ENCODE data around the gene P2RX5.

The P2RX5 gene

DNA sequence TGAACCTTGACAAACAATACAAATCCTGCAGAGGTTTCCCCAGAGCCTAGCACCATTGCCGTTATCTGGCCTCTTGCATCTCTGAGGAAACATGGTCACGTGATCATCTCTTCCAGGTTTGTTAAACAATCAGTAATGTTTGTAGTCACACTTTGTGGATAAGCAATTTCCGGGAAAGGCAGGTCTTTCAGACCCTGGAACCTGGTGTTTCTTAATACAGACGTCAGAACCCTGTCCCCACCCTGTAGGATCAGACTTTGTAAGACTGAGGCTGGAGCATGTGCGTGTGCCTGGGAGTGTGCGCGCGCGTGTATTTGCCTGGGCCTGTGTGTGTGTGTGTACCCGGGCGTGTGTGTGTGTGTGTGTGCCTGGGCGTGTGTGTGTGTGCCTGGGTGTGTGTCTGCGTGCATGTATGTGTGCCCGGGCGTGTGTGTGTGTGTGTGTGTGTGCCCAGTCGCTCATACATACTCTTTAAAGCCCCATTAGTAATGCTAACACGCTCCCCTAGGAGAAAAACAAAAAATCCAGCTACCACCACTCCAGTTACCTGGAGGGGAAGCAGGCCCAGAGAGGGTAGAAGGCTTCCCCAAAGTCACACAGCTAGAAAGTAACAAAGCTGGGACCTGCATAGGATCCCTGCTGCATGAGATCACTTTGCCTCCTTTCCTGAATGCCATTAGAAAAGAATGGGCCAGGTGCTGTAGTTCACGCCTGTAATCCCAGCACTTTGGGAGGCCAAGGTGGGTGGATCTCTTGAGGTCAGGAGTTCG lies 54.1 kb downstream of the P2RX5 start:
- no peak overlapping the region for H3K27ac ChIP-seq (ENCODE audit: low read depth, low read length)
- H3F3A ChIP-seq (ENCODE audit: insufficient read depth): 0 out of 2 replicates have a peak, but pooled peaks cover 4% of the 10 kb centered on the region
- H3K9ac ChIP-seq (ENCODE audit: low read length): no peak overlapping the region
- H3K27me3 ChIP-seq (ENCODE audit: low read length): no peaks in the 10 kb centered on the region
- H3K9me3 ChIP-seq (ENCODE audit: insufficient read depth, low read length): no peaks in the 10 kb centered on the region
- H3K79me2 ChIP-seq (ENCODE audit: insufficient read depth, low read length): no peaks in the 10 kb centered on the region
- H4K20me1 ChIP-seq (ENCODE audit: low read depth, low read length): no peaks in the 10 kb centered on the region
- no peak overlapping the region for H3K4me2 ChIP-seq (ENCODE audit: low read depth, low read length, poor library complexity, severe bottlenecking)
- H2AFZ ChIP-seq (ENCODE audit: low read depth, low read length, severe bottlenecking): no peak overlapping the region
- H3K4me3 ChIP-seq (ENCODE audit: insufficient read depth, low read length, poor library complexity, severe bottlenecking): no peak overlapping the region
- TF ChIP-seq, protein P1, sequence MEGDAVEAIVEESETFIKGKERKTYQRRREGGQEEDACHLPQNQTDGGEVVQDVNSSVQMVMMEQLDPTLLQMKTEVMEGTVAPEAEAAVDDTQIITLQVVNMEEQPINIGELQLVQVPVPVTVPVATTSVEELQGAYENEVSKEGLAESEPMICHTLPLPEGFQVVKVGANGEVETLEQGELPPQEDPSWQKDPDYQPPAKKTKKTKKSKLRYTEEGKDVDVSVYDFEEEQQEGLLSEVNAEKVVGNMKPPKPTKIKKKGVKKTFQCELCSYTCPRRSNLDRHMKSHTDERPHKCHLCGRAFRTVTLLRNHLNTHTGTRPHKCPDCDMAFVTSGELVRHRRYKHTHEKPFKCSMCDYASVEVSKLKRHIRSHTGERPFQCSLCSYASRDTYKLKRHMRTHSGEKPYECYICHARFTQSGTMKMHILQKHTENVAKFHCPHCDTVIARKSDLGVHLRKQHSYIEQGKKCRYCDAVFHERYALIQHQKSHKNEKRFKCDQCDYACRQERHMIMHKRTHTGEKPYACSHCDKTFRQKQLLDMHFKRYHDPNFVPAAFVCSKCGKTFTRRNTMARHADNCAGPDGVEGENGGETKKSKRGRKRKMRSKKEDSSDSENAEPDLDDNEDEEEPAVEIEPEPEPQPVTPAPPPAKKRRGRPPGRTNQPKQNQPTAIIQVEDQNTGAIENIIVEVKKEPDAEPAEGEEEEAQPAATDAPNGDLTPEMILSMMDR (IDR thresholded peaks at IDR 0.05; ENCODE audit: insufficient read depth, low read length, poor library complexity, severe bottlenecking): no peak
- no peak for TF ChIP-seq EZH2phosphoT487 (conservative IDR thresholded peaks at IDR 0.05; ENCODE audit: low read length)
- no peaks in the 10 kb centered on the region for H3K9me2 ChIP-seq (replicated peaks; ENCODE audit: insufficient read depth, low read length)
- H3K36me3 ChIP-seq (ENCODE audit: low read length): no peaks in the 10 kb centered on the region

DNA sequence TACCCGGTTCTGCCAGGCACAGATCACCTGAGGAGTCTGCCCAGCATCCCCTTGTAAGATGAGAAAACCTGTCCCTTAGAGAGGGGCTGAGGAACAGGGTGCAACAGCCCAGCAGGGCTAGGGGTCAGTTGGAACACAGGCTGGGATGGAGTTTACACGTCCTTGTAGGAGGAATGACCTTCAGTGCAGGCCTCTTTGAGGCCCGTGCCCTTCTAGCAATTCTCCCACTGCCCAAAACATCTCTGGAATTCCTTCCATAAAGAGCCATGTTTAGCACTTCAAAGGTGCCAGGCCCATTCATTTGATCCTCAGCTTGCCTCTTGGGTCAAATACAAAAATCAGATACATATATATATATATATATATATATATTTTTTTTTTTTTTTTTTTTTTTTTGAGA lies 54.9 kb downstream of the P2RX5 start:
- Histone ChIP-seq H3K4me3 (ENCODE audit: insufficient read depth, low read length, poor library complexity, severe bottlenecking) (no peak overlapping the region), H3K9me2 (replicated peaks; ENCODE audit: insufficient read depth, low read length) (no peaks in the 10 kb centered on the region)
- TF ChIP-seq, protein P1 (IDR thresholded peaks at IDR 0.05; ENCODE audit: insufficient read depth, low read length, poor library complexity, severe bottlenecking): no peak
- TF ChIP-seq EZH2phosphoT487 (conservative IDR thresholded peaks at IDR 0.05; ENCODE audit: low read length): no peak

DNA sequence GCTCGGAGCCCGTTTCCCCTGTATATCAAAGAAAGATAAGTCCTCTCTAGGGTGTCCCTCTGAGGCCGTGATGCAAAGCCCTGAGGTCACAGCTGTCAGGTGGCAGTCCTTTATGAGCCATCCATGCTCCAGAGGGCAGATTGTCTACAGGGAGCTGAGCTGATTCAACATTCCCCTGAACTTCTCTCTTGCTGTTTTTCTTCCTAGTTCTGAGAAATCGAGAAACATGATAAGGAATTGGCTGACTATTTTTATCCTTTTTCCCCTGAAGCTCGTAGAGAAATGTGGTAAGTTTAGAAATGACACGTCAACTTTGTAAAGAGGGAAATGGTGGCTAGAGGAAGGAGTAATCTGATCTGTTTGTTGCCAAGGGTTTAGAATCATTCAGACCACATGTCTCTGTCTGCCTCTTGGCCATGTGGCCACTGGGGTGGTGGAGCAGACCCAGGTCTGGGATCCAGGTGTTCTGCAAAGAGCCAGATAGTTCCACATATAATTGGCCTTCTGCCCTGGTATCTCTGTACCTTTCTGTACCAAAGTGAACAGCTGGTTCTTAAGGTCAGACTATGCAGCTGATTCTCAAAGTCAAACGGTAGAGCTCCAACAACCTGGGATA lies 55.9 kb downstream of the P2RX5 start:
- Histone ChIP-seq H3K79me2 (ENCODE audit: insufficient read depth, low read length) (peaks cover 5% of the 10 kb centered on the region; the same call in 1 of the 2 replicates), H4K20me1 (ENCODE audit: low read depth, low read length) (no peaks in the 10 kb centered on the region), H3K4me3 (ENCODE audit: insufficient read depth, low read length, poor library complexity, severe bottlenecking) (no peak overlapping the region), H3K9me3 (ENCODE audit: insufficient read depth, low read length) (no peaks in the 10 kb centered on the region), H3K27ac (ENCODE audit: low read depth, low read length) (no peak overlapping the region), H3K9ac (ENCODE audit: low read length) (no peak overlapping the region), H3K9me2 (replicated peaks; ENCODE audit: insufficient read depth, low read length) (no peaks in the 10 kb centered on the region), H3K27me3 (ENCODE audit: low read length) (no peaks in the 10 kb centered on the region), H2AFZ (ENCODE audit: low read depth, low read length, severe bottlenecking) (no peak overlapping the region), H3F3A (ENCODE audit: insufficient read depth) (0 out of 2 replicates have a peak, but pooled peaks cover 4% of the 10 kb centered on the region), H3K36me3 (ENCODE audit: low read length) (no peaks in the 10 kb centered on the region), H3K4me2 (ENCODE audit: low read depth, low read length, poor library complexity, severe bottlenecking) (no peak overlapping the region)
- TF ChIP-seq EZH2phosphoT487 (conservative IDR thresholded peaks at IDR 0.05; ENCODE audit: low read length): no peak
- TF ChIP-seq, protein P1 (IDR thresholded peaks at IDR 0.05; ENCODE audit: insufficient read depth, low read length, poor library complexity, severe bottlenecking): no peak

More for the DNA sequence above, 54.9 kb downstream of the P2RX5 start:
- Histone ChIP-seq H3K27ac (ENCODE audit: low read depth, low read length) (no peak overlapping the region), H3K9me3 (ENCODE audit: insufficient read depth, low read length) (no peaks in the 10 kb centered on the region), H3K4me2 (ENCODE audit: low read depth, low read length, poor library complexity, severe bottlenecking) (no peak overlapping the region), H3K9ac (ENCODE audit: low read length) (no peak overlapping the region), H4K20me1 (ENCODE audit: low read depth, low read length) (no peaks in the 10 kb centered on the region), H3K36me3 (ENCODE audit: low read length) (no peaks in the 10 kb centered on the region), H3K79me2 (ENCODE audit: insufficient read depth, low read length) (no peaks in the 10 kb centered on the region), H3F3A (ENCODE audit: insufficient read depth) (0 out of 2 replicates have a peak, but pooled peaks cover 4% of the 10 kb centered on the region), H3K27me3 (ENCODE audit: low read length) (no peaks in the 10 kb centered on the region), H2AFZ (ENCODE audit: low read depth, low read length, severe bottlenecking) (no peak overlapping the region)
